Thyroid gland (tissue), 4 donors: ENCODE data around the gene PTPRC.

Source experiments
- CTCF ChIP-seq, 6 experiments: fragments of 200-600 bp in 3 of 6; fragments of 450-650 bp in 3 of 6; sonication (generic) in 3 of 6; IDR thresholded peaks; one replicate each; pipeline ENCODE4 v1.5.1; 2016 to 2019; ENCODE audit warnings: antibody characterized with exemption in 6 of 6, mild to moderate bottlenecking in 2 of 6, inconsistent platforms in 1 of 6, moderate library complexity in 1 of 6
- POLR2A ChIP-seq, 2 donors: fragments of 450-650 bp; IDR thresholded peaks; one replicate each; pipeline ENCODE4 v1.6.1; 2017; ENCODE audit warnings: antibody characterized with exemption in 2 of 2, mild to moderate bottlenecking in 2 of 2, moderate library complexity in 1 of 2

GRCh38 chr1:198669023-198669698 is 30.3 kb downstream of the PTPRC start:
- no peak for TF ChIP-seq CTCF (IDR thresholded peaks at IDR 0.05)
- no peak for TF ChIP-seq POLR2A (IDR thresholded peaks at IDR 0.05)
